Stimulated activated CD4-positive, alpha-beta T cell treated with anti-CD3 and anti-CD28 coated beads, Interleukin-1b, Interleukin-23, amount 100 ng/mL, for 4 hours (primary cell): Measurements from ENCODE around the gene CER1.

Experiments
- DNase-seq, 2 donors: peaks; one replicate each; pipeline ENCODE4 v3.0.0-alpha.2; 2020; ENCODE audit warnings: low read depth in 2 of 2

Gene CER1

GRCh38 chr9:14722391-14723035 is at the start of gene CER1:
Gene CER1 (minus strand): TSS chr9:14722733. CDS start chr9:14722672, 61 bp downstream.
- no peak for DNase-seq

GRCh38 chr9:14770592-14770991 is 48.1 kb upstream of the CER1 start:
- no peak for DNase-seq

GRCh38 chr9:14769230-14769571 is 46.7 kb upstream of the CER1 start:
- no peak for DNase-seq

- no peak for DNase-seq
Measured at GRCh38 chr9:14768405-14769229, 46.1 kb upstream of the CER1 start.

- no peak for DNase-seq
Measured at GRCh38 chr9:14766299-14766698, 43.8 kb upstream of the CER1 start.

- no peak for DNase-seq
Measured at GRCh38 chr9:14761584-14761983, 39.1 kb upstream of the CER1 start.

- DNase-seq, result no peak
Measured at GRCh38 chr9:14760060-14760459, 37.5 kb upstream of the CER1 start.

- DNase-seq, result no peak
Measured at GRCh38 chr9:14756291-14756690, 33.8 kb upstream of the CER1 start.

GRCh38 chr9:14752871-14753270 is 30.3 kb upstream of the CER1 start:
- DNase-seq, result no peak

- no peak for DNase-seq
Measured at GRCh38 chr9:14752271-14752670, 29.7 kb upstream of the CER1 start.

GRCh38 chr9:14750821-14751220 is 28.3 kb upstream of the CER1 start:
- DNase-seq, result no peak

GRCh38 chr9:14749741-14750211 is 27.2 kb upstream of the CER1 start:
- DNase-seq, result no peak

- no peak for DNase-seq
Measured at GRCh38 chr9:14748373-14748772, 25.8 kb upstream of the CER1 start.

- no peak for DNase-seq
Measured at GRCh38 chr9:14747111-14747510, 24.6 kb upstream of the CER1 start.

- DNase-seq, result no peak
Measured at GRCh38 chr9:14746626-14747025, 24.1 kb upstream of the CER1 start.

GRCh38 chr9:14744768-14745167 is 22.2 kb upstream of the CER1 start:
- no peak for DNase-seq

- no peak for DNase-seq
Measured at GRCh38 chr9:14741369-14741768, 18.8 kb upstream of the CER1 start.

- DNase-seq, result no peak
Measured at GRCh38 chr9:14733133-14733532, 10.6 kb upstream of the CER1 start.

- no peak for DNase-seq
Measured at GRCh38 chr9:14731294-14731981, 8.9 kb upstream of the CER1 start.

- no peak for DNase-seq
Measured at GRCh38 chr9:14730461-14730898, 7.9 kb upstream of the CER1 start.

- DNase-seq, result no peak
Measured at GRCh38 chr9:14723301-14723700, 768 bp upstream of the CER1 start.

GRCh38 chr9:14719231-14719923 is 3.2 kb downstream of the CER1 start:
- DNase-seq, result no peak
